ENCODE results near the gene CROCC.

CROCC gene

DNA sequence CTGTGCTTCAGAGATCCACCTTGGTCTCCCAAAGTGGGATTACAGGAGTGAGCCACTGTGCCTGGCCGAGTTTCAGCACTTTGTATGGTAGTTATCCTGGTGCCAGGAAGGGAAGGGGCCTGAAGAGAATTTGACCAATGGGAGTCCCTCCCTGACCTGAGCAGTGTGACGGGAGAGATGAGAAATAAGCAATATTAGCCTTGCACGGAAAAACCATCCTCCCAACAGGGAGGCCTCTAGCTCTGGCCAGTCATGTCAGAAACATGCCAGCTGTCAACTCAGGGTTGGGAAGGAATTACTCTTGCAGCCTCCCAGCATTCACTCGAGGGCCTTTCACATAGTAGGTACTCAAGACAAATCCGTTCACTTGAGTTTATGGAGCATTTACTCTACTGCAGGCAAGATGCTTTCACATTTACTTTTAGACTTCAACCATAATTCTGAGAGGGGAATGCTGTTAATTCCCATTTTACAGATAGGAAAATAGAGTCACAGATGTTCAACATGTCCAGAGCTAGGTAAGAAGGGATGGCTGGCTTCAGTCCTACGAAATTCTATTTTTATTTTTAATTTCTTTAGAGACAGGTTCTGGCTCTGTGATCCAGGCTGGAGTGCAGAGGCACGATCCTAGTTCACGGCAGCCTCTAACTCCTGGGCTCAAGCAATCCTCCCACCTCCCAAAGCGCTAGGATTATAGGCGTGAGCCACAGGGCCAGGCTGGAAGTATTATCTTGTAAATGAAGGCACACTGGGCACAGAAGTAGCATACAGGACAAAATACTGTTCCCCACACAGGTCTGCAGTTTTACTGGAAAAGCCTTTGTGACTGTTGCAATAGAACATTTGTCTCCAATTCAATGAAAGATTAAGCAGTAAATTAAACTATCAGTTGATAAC, 93.2 kb downstream of the CROCC start:
- DNase-seq = no peak

DNA sequence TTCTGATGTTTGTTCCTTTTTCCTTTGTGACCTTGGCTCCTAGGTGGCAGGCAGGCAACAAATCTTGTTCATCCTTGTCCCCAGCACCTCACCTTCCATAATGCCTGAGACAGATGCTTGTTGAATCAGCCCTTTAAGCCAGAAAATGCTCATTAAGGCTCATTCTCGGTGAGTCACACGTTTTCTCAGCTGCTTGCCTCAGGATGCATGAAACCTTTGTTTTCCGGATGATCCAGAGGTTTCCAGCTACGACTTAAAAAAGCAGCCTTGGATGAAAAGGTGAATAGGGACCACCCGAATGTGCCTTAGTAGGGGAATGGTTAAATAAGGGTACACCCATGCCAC, 94.6 kb downstream of the CROCC start:
- DNase-seq = no peak

DNA sequence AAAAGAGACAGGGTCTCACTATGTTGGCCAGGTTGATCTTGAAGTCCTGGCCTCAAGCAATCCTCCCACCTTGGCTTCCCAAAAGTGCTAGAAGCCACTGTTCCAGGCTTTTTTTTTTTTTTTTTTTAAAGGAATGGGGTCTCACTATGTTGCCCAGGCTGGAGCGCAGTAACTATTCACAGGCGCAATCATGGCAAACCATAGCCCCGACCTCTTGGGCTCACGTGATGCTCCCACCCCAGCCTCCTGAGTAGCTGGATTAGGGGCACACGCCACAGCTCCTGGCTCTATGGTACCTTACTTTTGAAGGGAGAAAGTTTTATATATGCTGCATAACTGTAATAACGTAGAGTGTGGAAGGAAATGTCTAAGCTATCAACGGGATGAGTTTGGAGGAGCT, 95.7 kb downstream of the CROCC start:
- no peak for DNase-seq

DNA sequence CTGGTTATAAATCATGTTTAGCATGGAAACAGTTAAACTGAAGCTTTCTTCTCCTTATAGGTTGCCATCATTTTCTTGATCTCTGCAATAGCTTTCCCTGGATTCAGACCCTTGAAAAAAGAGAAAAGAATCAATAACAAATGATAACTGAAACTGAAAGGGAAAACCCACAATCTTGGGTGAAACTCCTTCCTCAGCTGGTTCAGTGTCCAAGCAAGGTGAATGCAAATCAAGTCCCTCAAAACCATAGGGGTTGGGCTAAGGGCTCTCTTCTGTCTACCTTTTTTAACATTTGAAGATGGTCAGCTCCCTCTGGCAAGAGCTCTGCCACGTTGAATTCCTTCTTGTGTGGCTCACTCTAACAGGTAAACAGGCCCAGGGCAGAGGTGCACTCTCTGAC, 97.1 kb downstream of the CROCC start:
- DNase-seq = no peak

DNA sequence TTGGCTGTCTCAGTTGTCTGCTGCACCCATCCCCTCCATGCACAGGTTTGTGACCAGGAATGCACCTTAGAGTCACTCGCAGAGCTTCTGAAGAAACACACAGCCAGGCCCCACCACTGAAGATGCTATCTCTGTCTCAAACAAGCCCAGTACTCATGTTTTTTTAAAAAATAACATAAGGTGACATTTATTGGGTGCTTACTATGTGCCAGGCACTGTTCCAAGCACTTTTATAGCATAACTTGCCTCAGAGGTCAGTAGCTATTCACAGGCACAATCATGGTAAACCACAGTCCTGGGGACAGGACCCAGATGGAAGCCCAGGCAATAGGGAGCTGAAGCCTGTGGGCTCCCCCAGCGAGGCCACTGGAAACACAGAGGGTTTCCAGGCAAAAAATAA, 98.8 kb downstream of the CROCC start:
- no peak for DNase-seq

DNA sequence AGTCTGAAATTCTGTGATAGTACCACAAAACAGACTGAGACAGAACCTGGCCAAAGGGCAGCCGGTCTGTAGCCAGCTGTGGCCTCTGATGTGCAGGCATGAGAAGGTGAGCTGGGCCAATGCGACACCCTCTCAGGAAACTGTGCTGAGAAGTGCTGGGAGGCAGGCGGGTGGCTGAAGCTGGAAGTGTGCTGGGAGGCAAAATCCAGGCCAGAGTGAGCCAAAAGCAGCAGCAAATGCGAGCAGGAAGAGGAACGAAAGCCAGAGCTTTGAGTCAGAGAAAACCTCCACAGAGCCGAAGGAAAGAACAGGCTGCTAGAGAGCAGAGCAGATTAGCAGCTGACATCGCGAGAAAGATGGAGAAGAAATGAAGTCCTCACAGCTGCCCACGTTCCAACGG, 100.2 kb downstream of the CROCC start:
- no peak for DNase-seq
